GM12891 (cell line): Measurements from ENCODE around the gene CENPN.

Experiments used
- PAX5 ChIP-seq: IDR thresholded peaks from 2 replicates; pipeline ENCODE4 v1.6.1; 2011; ENCODE audit warnings: low read length, moderate library complexity, mild to moderate bottlenecking; ENCODE audit not compliant: insufficient read depth, severe bottlenecking
- POLR2A ChIP-seq: IDR thresholded peaks from 2 replicates; pipeline ENCODE4 v1.6.1; 2011; ENCODE audit warnings: low read depth, low read length, control low read depth
- POLR2AphosphoS5 ChIP-seq: IDR thresholded peaks from 2 replicates; pipeline ENCODE4 v1.6.1; 2011; ENCODE audit warnings: low read depth, low read length, control low read depth
- POU2F2 ChIP-seq: IDR thresholded peaks from 2 replicates; pipeline ENCODE4 v1.6.1; 2011; ENCODE audit warnings: low read depth, mild to moderate bottlenecking, control low read depth, low read length, moderate library complexity
- SPI1 ChIP-seq: IDR thresholded peaks from 2 replicates; pipeline ENCODE4 v1.6.1; 2011; ENCODE audit warnings: low read depth, low read length, control low read depth
- TAF1 ChIP-seq: IDR thresholded peaks from 2 replicates; pipeline ENCODE4 v1.6.1; 2011; ENCODE audit warnings: low read depth, low read length, control low read depth

DNA sequence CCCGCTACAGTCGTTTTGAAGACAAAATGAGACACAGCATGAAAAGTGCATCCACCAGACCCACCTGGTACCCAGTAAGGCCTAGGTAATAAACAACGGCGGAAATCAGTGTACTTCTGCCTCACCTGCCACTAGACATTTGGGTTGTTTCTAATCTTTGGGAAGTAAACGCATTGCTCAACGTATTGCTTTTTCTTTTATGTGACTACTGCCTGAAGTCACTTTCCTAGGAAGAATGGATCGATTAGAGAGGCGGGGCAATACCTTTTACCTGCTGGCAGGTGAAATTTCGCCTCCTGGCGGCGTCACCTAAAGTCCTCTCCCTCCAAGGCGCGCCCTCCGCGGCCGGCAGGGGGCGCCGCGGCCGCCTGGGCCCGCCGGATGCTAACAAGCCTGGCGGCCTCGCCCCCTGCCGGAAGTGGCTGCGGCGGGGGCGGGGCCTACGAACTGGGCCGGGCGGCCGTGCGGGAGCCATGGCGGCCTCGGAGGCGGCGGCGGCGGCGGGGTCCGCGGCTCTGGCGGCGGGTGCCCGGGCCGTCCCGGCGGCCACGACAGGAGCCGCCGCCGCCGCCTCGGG is 28.5 kb downstream of the CENPN start, which contains the start of gene ATMIN:
- TF ChIP-seq POLR2AphosphoS5 (no peak), POLR2A (no peak), TAF1 (peak; percentile 48; the same call in 1 of the 2 replicates), SPI1 (no peak), POU2F2 (no peak), PAX5 (peak; percentile 13)
